ENCODE results near the gene EIF4G1.
A peak's percentile ranks its signal among the peaks of the same experiment; 100 is the strongest.

DNA sequence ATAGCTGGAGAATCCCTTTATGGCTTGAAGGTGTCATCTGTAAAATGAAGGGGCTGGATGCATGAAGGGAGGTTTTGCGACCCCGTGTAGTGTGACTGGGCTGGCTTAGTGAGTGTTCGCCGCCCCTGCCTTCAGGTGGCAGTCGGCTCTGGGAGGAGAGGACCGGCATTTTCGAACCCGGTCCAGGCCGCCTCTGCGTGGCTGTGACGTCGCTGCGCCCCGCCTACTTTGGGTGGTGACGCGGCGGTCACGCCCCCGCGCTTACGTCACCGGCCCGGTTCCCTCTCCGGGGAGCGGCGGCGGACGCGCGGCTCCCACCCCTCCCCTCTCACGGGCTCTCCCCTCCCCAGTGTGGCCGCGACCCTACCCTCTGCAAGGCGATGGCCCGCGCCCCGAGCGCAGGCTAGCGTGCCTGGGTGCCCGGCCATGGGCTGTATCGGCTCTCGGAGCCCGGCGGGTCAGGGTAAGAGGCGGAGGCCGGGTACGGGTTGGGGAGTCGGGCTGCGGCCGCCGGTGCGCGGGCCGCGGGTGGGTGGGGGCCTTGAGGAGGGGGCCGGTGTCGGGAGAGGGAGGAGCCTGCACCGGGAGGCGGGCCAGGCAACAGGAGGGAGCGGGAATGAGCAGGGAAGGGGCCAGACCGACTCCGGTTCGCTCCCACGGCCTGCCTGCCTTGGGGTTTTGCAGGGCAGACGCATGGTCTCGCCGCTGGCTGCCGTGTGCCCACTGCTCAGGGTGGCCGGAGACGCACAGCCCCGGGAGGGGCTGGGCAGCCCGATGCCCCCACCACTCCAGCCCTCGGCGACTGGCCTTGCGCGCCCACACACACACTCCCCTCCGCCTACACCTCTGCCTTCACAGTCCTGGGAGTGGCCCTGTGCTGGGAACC lies 21.5 kb downstream of the EIF4G1 start:
- TF ChIP-seq CTCF (IDR thresholded peaks at IDR 0.05) (no peak), POLR2A (IDR thresholded peaks at IDR 0.05) (peak; percentile 81), EP300 (IDR thresholded peaks at IDR 0.05; ENCODE audit: low read depth) (peak; percentile 8)
